SK-N-SH (cell line): Measurements from ENCODE around the gene CTTNBP2NL. TPM values are rescaled to one million over a fixed set of nuclear protein-coding genes. Genes with fewer than 3 reads are reported as not detected.

Experiments used
- CTCF ChIA-PET: fragments of 300-600, 350-600 bp; formaldehyde crosslinking; extraction: SDS; loops from one replicate; lab custom pipeline; 2021; lab: Yijun Ruan, JAX
- POLR2A ChIA-PET: fragments of 350-600 bp; sonication (Branson Sonifier 250); formaldehyde crosslinking; extraction: SDS; loops from one replicate; lab custom pipeline; 2020; ENCODE audit warnings: antibody characterized with exemption, inconsistent platforms; lab: Yijun Ruan, JAX
- DNase-seq: peaks from one replicate; pipeline ENCODE4 v3.0.0; 2012
- H2AFZ ChIP-seq: fragments of 200-600 bp; sonication (generic); 2 replicates; pipeline ENCODE4 v1.8.1; 2016; ENCODE audit warnings: antibody characterized with exemption, mild to moderate bottlenecking, low read depth
- H3F3A ChIP-seq: fragments of 200-600 bp; sonication (generic); replicated peaks from 2 replicates; pipeline ENCODE3; 2016; ENCODE audit warnings: antibody characterized with exemption, mild to moderate bottlenecking; ENCODE audit not compliant: insufficient read depth
- H3K27ac ChIP-seq, 2 experiments: fragments of 200-500 bp in 1 of 2; fragments of 200-600 bp in 1 of 2; sonication (Bioruptor generic) in 1 of 2; sonication (generic), shearing (Covaris generic) in 1 of 2; 2 replicates each; pipeline versions ENCODE4 v1.5.1 to v1.6.1; 2014 to 2016; ENCODE audit warnings: low read depth in 2 of 2, inconsistent platforms in 1 of 2, low read length in 1 of 2, mild to moderate bottlenecking in 1 of 2, mixed read lengths in 1 of 2
- H3K27me3 ChIP-seq: fragments of 200-600 bp; sonication (generic), shearing (Covaris generic); 2 replicates; pipeline ENCODE4 v1.6.1; 2016; ENCODE audit warnings: mixed run types; ENCODE audit not compliant: insufficient read depth
- H3K36me3 ChIP-seq, 2 experiments: fragments of 200-500 bp in 1 of 2; fragments of 200-600 bp in 1 of 2; sonication (Bioruptor generic) in 1 of 2; sonication (generic) in 1 of 2; replicated peaks in 1 of 2; 2 replicates each; pipeline versions ENCODE3 to v1.5.1; 2014 to 2016; ENCODE audit warnings: low read length in 1 of 2, mild to moderate bottlenecking in 1 of 2; ENCODE audit not compliant: insufficient read depth in 2 of 2, control insufficient read depth in 1 of 2
- H3K4me1 ChIP-seq, 2 experiments: fragments of 200-500 bp in 1 of 2; fragments of 200-600 bp in 1 of 2; sonication (Bioruptor generic) in 1 of 2; sonication (generic), shearing (Covaris generic) in 1 of 2; 2 replicates each; pipeline versions ENCODE4 v1.5.1 to v1.6.1; 2014 to 2016; ENCODE audit warnings: low read depth in 1 of 2, low read length in 1 of 2, mixed run types in 1 of 2; ENCODE audit not compliant: insufficient read depth in 2 of 2, control insufficient read depth in 1 of 2
- H3K4me2 ChIP-seq: fragments of 200-600 bp; sonication (generic), shearing (Covaris generic); 2 replicates; pipeline ENCODE4 v1.6.1; 2017; ENCODE audit warnings: mixed run types
- H3K4me3 ChIP-seq, 2 experiments: fragments of 200-500 bp in 1 of 2; fragments of 200-600 bp in 1 of 2; sonication (Bioruptor generic) in 1 of 2; sonication (generic), shearing (Covaris generic) in 1 of 2; 2 replicates each; pipeline versions ENCODE4 v1.5.1 to v1.8.1; 2014 to 2016; ENCODE audit warnings: low read depth in 2 of 2, inconsistent platforms in 1 of 2, low read length in 1 of 2, mild to moderate bottlenecking in 1 of 2, mixed read lengths in 1 of 2, moderate library complexity in 1 of 2
- H3K79me2 ChIP-seq: fragments of 200-600 bp; sonication (generic); 2 replicates; pipeline ENCODE4 v1.8.1; 2017; ENCODE audit warnings: mild to moderate bottlenecking; ENCODE audit not compliant: insufficient read depth
- H3K9ac ChIP-seq: fragments of 200-600 bp; sonication (generic); 2 replicates; pipeline ENCODE4 v1.6.1; 2017; ENCODE audit warnings: mixed run types
- H3K9me2 ChIP-seq: fragments of 200-600 bp; sonication (generic); 2 replicates; pipeline ENCODE4 v1.6.1; 2017; ENCODE audit warnings: mixed run types
- H3K9me3 ChIP-seq: fragments of 200-600 bp; sonication (generic); 2 replicates; pipeline ENCODE4 v1.6.1; 2017; ENCODE audit warnings: mixed run types, mild to moderate bottlenecking, moderate library complexity
- H4K20me1 ChIP-seq: fragments of 200-600 bp; sonication (generic); 2 replicates; pipeline ENCODE4 v1.6.1; 2017; ENCODE audit warnings: mild to moderate bottlenecking, mixed run types; ENCODE audit not compliant: insufficient read depth
- ELF1 ChIP-seq: IDR thresholded peaks from 2 replicates; pipeline ENCODE4 v1.4.0; 2012
- EZH2phosphoT487 ChIP-seq: fragments of 200-600 bp; sonication (generic); IDR thresholded peaks from 2 replicates; pipeline ENCODE4 v1.6.1; 2017; ENCODE audit warnings: low read depth, mixed run types, mild to moderate bottlenecking, antibody characterized with exemption, moderate library complexity, borderline replicate concordance
- FOXJ3 ChIP-seq: sonication (generic); formaldehyde crosslinking; IDR thresholded peaks from 2 replicates; pipeline ENCODE4 v1.5.1; 2020; ENCODE audit warnings: mild to moderate bottlenecking, missing genetic modification reagents
- IRF3 ChIP-seq: fragments of 150-350 bp; IDR thresholded peaks from 2 replicates; pipeline ENCODE4 v1.6.1; 2016; ENCODE audit warnings: mild to moderate bottlenecking, low read depth, low read length
- MEF2A ChIP-seq: IDR thresholded peaks from 2 replicates; pipeline ENCODE4 v1.4.0; 2012; ENCODE audit warnings: low read depth, borderline replicate concordance
- MXI1 ChIP-seq: IDR thresholded peaks from 2 replicates; pipeline ENCODE4 v1.6.1; 2012; ENCODE audit warnings: mild to moderate bottlenecking, low read depth, low read length, improper control_type of control experiment
- RCOR1 ChIP-seq: fragments of 150-350 bp; IDR thresholded peaks from 2 replicates; pipeline ENCODE4 v1.6.1; 2017; ENCODE audit warnings: antibody characterized with exemption, low read length
- REST ChIP-seq: IDR thresholded peaks from 2 replicates; pipeline ENCODE4 v1.6.1; 2012; ENCODE audit warnings: mild to moderate bottlenecking, low read depth, low read length, moderate library complexity
- SMC3 ChIP-seq: IDR thresholded peaks from 2 replicates; pipeline ENCODE4 v1.6.1; 2012; ENCODE audit warnings: low read depth, low read length, improper control_type of control experiment
- USF1 ChIP-seq: IDR thresholded peaks from 2 replicates; pipeline ENCODE4 v1.4.0; 2012; ENCODE audit warnings: low read depth, borderline replicate concordance
- USF2 ChIP-seq: fragments of 150-350 bp; IDR thresholded peaks from 2 replicates; pipeline ENCODE4 v1.6.1; 2017; ENCODE audit warnings: antibody characterized with exemption, low read length, low read depth, borderline replicate concordance
- YY1 ChIP-seq: IDR thresholded peaks from 2 replicates; pipeline ENCODE4 v1.4.0; 2012; ENCODE audit warnings: low read depth, mild to moderate bottlenecking
- WGBS: methylation state at CpG from one replicate; pipeline ENCODE4 v1.1.6; 2017; ENCODE audit warnings: low lambda C conversion rate; 5-methylcytosine and 5-hydroxymethylcytosine counted together
- polyA plus RNA-seq, 3 experiments: library from polyadenylated mRNA; depleted of rRNA; stranded (reverse); fragments of >200 nt; gene quantifications; 2 replicates each; pipeline ENCODE4 v1.2.3, GENCODE V29; 2012
- TF ChIP-seq, protein P1 (sequence below): IDR thresholded peaks from 2 replicates; pipeline ENCODE4 v1.4.0; 2012; ENCODE audit warnings: low read depth, borderline replicate concordance

CTTNBP2NL gene
- polyA plus RNA-seq, 1 of the 3 experiments (the other 2 are of a cell fraction): 4.9 TPM

- H3K9me3 ChIP-seq: no peaks in the 10 kb centered on the region
- H3K27ac ChIP-seq: no peak overlapping the region
- no peak overlapping the region for H3K4me3 ChIP-seq
- WGBS: 80% methylated on average over 1 of the region's 1 CpG
- ChIA-PET CTCF (interaction anchor here (0.6 to 4.6 kb wide), 4 partner anchors 10 to 248 kb away, joined by 4 to 27 read pairs (median 6); no protein-coding TSS in a partner anchor), POLR2A (no interaction called here)
- no peaks in the 10 kb centered on the region for H3K27me3 ChIP-seq
- no peak overlapping the region for H2AFZ ChIP-seq
- no peaks in the 10 kb centered on the region for H3K9me2 ChIP-seq
- no peaks in the 10 kb centered on the region for H3K36me3 ChIP-seq
- H3F3A ChIP-seq: no peaks in the 10 kb centered on the region
- TF ChIP-seq RCOR1 (no peak), USF2 (no peak), SMC3 (no peak), EZH2phosphoT487 (no peak), ELF1 (no peak), MEF2A (no peak), IRF3 (no peak), REST (no peak), MXI1 (no peak), YY1 (no peak), FOXJ3 (no peak), USF1 (no peak)
- TF ChIP-seq, protein P1, sequence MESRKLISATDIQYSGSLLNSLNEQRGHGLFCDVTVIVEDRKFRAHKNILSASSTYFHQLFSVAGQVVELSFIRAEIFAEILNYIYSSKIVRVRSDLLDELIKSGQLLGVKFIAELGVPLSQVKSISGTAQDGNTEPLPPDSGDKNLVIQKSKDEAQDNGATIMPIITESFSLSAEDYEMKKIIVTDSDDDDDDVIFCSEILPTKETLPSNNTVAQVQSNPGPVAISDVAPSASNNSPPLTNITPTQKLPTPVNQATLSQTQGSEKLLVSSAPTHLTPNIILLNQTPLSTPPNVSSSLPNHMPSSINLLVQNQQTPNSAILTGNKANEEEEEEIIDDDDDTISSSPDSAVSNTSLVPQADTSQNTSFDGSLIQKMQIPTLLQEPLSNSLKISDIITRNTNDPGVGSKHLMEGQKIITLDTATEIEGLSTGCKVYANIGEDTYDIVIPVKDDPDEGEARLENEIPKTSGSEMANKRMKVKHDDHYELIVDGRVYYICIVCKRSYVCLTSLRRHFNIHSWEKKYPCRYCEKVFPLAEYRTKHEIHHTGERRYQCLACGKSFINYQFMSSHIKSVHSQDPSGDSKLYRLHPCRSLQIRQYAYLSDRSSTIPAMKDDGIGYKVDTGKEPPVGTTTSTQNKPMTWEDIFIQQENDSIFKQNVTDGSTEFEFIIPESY: no peak
- H3K4me2 ChIP-seq: no peak overlapping the region
- no peak for DNase-seq
- H3K79me2 ChIP-seq: no peaks in the 10 kb centered on the region
- H4K20me1 ChIP-seq: no peaks in the 10 kb centered on the region
- H3K9ac ChIP-seq: no peak overlapping the region
- no peaks in the 10 kb centered on the region for H3K4me1 ChIP-seq
Measured at GRCh38 chr1:112492076-112492475, 96.1 kb downstream of the CTTNBP2NL start.
